Bronchial epithelial cell (primary cell): ENCODE data around the gene EYA2. TPM values are rescaled to one million over a fixed set of nuclear protein-coding genes. Genes with fewer than 3 reads are reported as not detected.

ENCODE experiments used
- DNase-seq: peaks from one replicate; pipeline ENCODE4 v3.0.0-alpha.2; 2010; ENCODE audit warnings: low read depth
- FAIRE-seq: peaks from 2 replicates; lab custom pipeline; 2011; peaks lifted over from hg19 to GRCh38; lab: Jason Lieb, UNC
- H3K27me3 ChIP-seq: 2 replicates; pipeline ENCODE4 v1.5.1; 2011; ENCODE audit warnings: low read length; ENCODE audit not compliant: control insufficient read depth, insufficient read depth
- H3K36me3 ChIP-seq: 2 replicates; pipeline ENCODE4 v1.5.1; 2011; ENCODE audit warnings: low read length; ENCODE audit not compliant: control insufficient read depth, insufficient read depth
- H3K4me3 ChIP-seq: 2 replicates; pipeline ENCODE4 v1.5.1; 2011; ENCODE audit warnings: mild to moderate bottlenecking, low read depth, low read length, control low read depth
- CTCF ChIP-seq: IDR thresholded peaks from 2 replicates; pipeline ENCODE4 v1.5.1; 2011; ENCODE audit warnings: mild to moderate bottlenecking, moderate library complexity, low read length, control low read depth, inconsistent platforms; ENCODE audit not compliant: insufficient read depth, severe bottlenecking
- total RNA-seq: library from RNA; depleted of rRNA; stranded (reverse); fragments of >200 nt; gene quantifications from 2 replicates; pipeline ENCODE4 v1.2.1, GENCODE V29; 2014

Gene EYA2
- total RNA-seq, 1 donor from 2014 or later, result 8.4 TPM

GRCh38 chr20:47160992-47161391, 266.3 kb downstream of the EYA2 start:
- DNase-seq (no peak), FAIRE-seq (no peak)
- H3K4me3 ChIP-seq, result no peak overlapping the region
- no peaks in the 10 kb centered on the region for H3K36me3 ChIP-seq
- no peaks in the 10 kb centered on the region for H3K27me3 ChIP-seq
- TF ChIP-seq CTCF, result no peak

GRCh38 chr20:47161411-47161810, 266.8 kb downstream of the EYA2 start:
- no peak for FAIRE-seq
- Histone ChIP-seq H3K36me3 (no peaks in the 10 kb centered on the region), H3K4me3 (no peak overlapping the region), H3K27me3 (no peaks in the 10 kb centered on the region)
- no peak for TF ChIP-seq CTCF
- DNase-seq, result no peak

- Histone ChIP-seq H3K36me3 (no peaks in the 10 kb centered on the region), H3K27me3 (no peaks in the 10 kb centered on the region), H3K4me3 (no peak overlapping the region)
- no peak for FAIRE-seq
- no peak for TF ChIP-seq CTCF
- DNase-seq, result no peak
Measured at GRCh38 chr20:47164140-47164539, 269.5 kb downstream of the EYA2 start.

GRCh38 chr20:47165376-47165865, 270.8 kb downstream of the EYA2 start:
- no peak for DNase-seq
- no peaks in the 10 kb centered on the region for H3K36me3 ChIP-seq
- no peak overlapping the region for H3K4me3 ChIP-seq
- TF ChIP-seq CTCF, result no peak
- FAIRE-seq, result no peak
- no peaks in the 10 kb centered on the region for H3K27me3 ChIP-seq

GRCh38 chr20:47167846-47168245, 273.2 kb downstream of the EYA2 start:
- FAIRE-seq (no peak), DNase-seq (no peak)
- H3K36me3 ChIP-seq, result peaks cover 5% of the 10 kb centered on the region

More at GRCh38 chr20:47167846-47168245, 273.2 kb downstream of the EYA2 start:
- Histone ChIP-seq H3K4me3 (no peak overlapping the region), H3K27me3 (no peaks in the 10 kb centered on the region)
- no peak for TF ChIP-seq CTCF
